Measurements from ENCODE around the gene EPHB2. TPM values are rescaled to one million over a fixed set of nuclear protein-coding genes. Genes with fewer than 3 reads are reported as not detected.

Gene EPHB2
- total and polyA plus RNA-seq, 2 donors (not counting 3 experiments of a cell fraction or from before 2014, with no cell fraction given), result 50.8 to 69.1 TPM

- Histone ChIP-seq H3K4me2 (ENCODE audit: insufficient read depth, low read length) (no peak overlapping the region), H3K36me3 (ENCODE audit: control insufficient read depth in 2 of 2, extremely low read depth in 1 of 2, insufficient read depth in 2 of 2, low read length in 2 of 2) (no peaks in the 10 kb centered on the region), H3K9ac (replicated peaks; ENCODE audit: extremely low read depth, insufficient read depth, low read length) (no peak overlapping the region), H3K9me3 (replicated peaks; ENCODE audit: control insufficient read depth, insufficient read depth, low read length) (no peaks in the 10 kb centered on the region), H3K79me2 (ENCODE audit: control insufficient read depth, insufficient read depth, low read length) (no peaks in the 10 kb centered on the region), H2AFZ (ENCODE audit: low read depth, low read length) (no peak overlapping the region), H3K27ac (ENCODE audit: insufficient read depth, low read depth, low read length) (no peak overlapping the region), H4K20me1 (replicated peaks; ENCODE audit: control insufficient read depth, extremely low read depth, insufficient read depth, low read length) (no peaks in the 10 kb centered on the region), H3K4me1 (ENCODE audit: control insufficient read depth, extremely low read depth, insufficient read depth, low read length) (peaks cover 3% of the 10 kb centered on the region), H3K27me3 (ENCODE audit: control insufficient read depth in 2 of 2, insufficient read depth in 2 of 2, low read length in 2 of 2) (no peaks in the 10 kb centered on the region), H3K4me3 (replicated peaks in 1 of 3; ENCODE audit: insufficient read depth in 1 of 3, low read depth in 1 of 3, low read length in 3 of 3) (no peak overlapping the region), H3K9me1 (replicated peaks; ENCODE audit: control insufficient read depth, extremely low read depth, insufficient read depth, low read length) (no peaks in the 10 kb centered on the region)
- dilution Hi-C loops (cut with MboI; ENCODE audit: extremely low pct_ligation_motif_present, low sequenced_read_pairs) (no loop called here), intact Hi-C loops (cut with micrococcal nuclease) (no loop called here)
- BruUV-seq (replicated peaks), result no TSS peak
- ChIA-PET CTCF (no interaction called here), POLR2A (no interaction called here)
- TF ChIP-seq JUN (IDR thresholded peaks at IDR 0.05; ENCODE audit: borderline replicate concordance, insufficient read depth, insufficient read length, low read depth) (no peak), POLR2A (IDR thresholded peaks at IDR 0.05; ENCODE audit: low read depth, low read length) (no peak), MAX (IDR thresholded peaks at IDR 0.05; ENCODE audit: insufficient read depth, insufficient read length) (no peak), FOS (IDR thresholded peaks at IDR 0.05; ENCODE audit: borderline replicate concordance, insufficient read depth, low read length) (no peak), POLR2AphosphoS5 (IDR thresholded peaks at IDR 0.05; ENCODE audit: insufficient read depth, low read depth, low read length) (no peak), CTCF (IDR thresholded peaks at IDR 0.05; ENCODE audit: extremely low read depth in 1 of 2, insufficient read depth in 1 of 2, low read depth in 1 of 2, low read length in 2 of 2) (no peak), GATA2 (IDR thresholded peaks at IDR 0.05; ENCODE audit: insufficient read depth, insufficient read length, low read depth, low read length) (no peak), EZH2 (IDR thresholded peaks at IDR 0.05; ENCODE audit: borderline replicate concordance, low read depth, low read length, severe bottlenecking) (no peak), MYC (IDR thresholded peaks at IDR 0.05; ENCODE audit: low read depth, low read length) (no peak)
- no peak for DNase-seq (ENCODE audit: low read depth, low spot score)
- no peak for FAIRE-seq
Observed at GRCh38 chr1:22857661-22858060, 147.0 kb downstream of the EPHB2 start.
